HG02852 (cell line): ENCODE measurements around the gene HES4.
"Not testable (repeated sequence)": the region's sequence is repeated elsewhere in the genome, so short reads cannot be mapped to it uniquely, and the experiment has no call there.

Source experiments
- ATAC-seq: cut with Tn5 transposase; IDR thresholded peaks from one replicate; pipeline ENCODE4 v1.9.1; 2021; ENCODE audit warnings: mild to moderate bottlenecking, moderate library complexity; ENCODE audit not compliant: unreplicated experiment

Gene HES4

DNA sequence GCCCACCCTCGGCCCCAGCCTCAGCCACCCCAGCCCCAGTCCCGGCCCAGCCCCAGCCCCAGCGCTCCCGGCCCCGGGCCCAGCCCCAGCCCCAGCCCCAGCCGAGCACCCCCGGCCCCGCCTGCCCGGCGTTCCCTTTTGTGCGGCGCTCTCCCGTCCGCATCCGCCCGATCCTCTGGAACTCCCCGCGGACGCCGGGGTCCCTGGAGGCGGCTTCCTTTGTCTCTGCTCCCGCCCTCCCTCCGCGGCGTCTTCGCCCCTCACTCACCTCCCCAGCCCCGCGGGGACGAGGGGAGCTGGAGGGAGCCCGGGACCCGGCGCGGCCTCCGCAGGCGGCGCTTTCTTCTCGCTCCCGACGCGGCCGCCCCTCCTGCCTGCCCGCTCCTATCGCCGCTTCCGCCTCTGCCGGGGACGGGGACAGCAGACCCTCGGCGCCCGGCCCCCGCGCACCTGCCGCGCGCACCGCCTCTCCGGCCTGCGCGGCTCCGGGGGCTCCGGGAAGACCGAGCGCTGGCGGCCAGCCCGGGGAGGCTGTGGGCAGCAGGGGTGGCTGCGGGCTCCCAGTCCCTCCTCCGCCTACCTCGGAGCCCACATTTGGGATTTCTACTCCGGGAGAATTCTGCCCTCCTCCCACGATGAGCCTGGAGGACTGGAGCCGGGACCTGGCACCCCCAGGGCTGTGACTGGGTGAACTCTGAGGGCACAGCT lies 34.0 kb upstream of the HES4 start:
- ATAC-seq: no peak

DNA sequence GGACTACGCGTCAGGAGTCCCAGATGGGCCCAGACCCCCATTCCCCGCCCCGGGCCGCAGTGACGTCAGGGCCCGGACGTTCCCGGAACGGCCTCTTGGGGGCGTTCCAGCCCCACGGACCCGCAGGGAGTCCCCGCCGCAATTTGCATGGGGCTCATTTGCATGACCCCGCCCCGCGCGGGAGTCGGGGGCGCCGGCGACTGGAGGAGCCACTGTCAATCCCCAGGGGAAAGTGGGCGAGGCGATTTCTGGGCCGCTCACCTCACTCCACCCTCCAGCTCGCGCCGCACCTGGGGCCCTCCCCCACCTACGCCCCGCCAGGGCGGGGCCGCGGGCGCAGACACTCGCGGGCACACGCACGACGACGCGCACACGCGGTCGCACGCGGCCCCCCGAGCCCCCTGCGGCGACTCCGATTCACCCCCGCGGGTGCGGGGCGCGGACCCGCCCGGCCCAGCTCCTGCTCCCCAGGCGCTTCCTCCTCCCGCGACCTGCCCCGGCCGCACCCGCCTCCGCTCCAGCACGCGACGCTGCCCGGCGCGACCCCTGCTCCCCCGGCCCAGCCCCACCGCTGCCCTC lies 33.2 kb upstream of the HES4 start:
- peak; percentile 73 for ATAC-seq

DNA sequence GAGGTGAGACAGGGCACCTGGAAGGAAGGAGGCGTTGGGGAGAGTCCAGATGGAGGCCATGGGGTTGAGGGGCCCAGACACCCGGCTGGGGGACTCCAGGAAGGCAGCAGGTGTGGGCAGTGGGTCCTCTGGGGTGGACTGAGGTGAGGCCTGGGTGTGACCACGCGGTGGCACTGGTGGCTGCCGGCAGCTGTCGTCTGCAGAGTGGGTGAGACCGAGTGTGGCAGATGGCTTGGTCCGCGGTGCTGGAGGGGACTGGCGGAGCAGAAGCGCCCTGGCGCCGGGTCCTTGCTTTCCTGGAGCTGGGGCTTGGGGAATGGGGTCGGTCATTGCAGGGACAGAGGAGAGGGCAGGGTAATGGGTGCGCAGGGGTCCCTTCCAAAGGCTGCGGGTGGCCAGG lies 32.5 kb upstream of the HES4 start:
- peak; percentile 8 for ATAC-seq

DNA sequence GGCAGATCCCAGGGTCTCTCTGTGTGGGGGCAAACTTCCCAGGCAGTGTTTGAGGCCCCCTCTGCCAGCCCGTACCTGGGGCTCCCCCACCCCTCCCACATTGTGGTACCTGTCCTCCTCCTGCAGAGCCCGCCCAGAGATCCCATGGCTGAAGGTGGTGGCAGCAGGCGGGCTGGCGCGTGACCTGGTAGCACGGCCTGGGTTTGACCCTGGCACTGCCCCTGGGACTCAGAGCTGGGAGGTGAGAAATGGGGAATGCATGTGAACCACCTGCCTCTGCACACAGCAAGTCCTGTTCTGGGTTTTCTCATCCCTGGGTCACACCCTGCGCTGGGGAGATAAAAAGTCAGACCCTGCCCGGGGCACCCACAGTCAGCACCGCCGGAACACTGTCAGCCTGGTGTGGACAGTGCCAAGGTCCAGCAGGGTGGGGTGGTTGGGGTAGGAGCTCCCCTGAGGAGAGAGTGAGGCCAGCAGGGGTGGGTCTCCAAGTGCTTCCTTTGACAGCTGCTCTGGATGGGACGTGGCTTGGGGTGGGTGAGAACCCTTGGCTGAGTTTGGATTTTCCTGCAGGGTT lies 31.9 kb upstream of the HES4 start:
- no peak for ATAC-seq

DNA sequence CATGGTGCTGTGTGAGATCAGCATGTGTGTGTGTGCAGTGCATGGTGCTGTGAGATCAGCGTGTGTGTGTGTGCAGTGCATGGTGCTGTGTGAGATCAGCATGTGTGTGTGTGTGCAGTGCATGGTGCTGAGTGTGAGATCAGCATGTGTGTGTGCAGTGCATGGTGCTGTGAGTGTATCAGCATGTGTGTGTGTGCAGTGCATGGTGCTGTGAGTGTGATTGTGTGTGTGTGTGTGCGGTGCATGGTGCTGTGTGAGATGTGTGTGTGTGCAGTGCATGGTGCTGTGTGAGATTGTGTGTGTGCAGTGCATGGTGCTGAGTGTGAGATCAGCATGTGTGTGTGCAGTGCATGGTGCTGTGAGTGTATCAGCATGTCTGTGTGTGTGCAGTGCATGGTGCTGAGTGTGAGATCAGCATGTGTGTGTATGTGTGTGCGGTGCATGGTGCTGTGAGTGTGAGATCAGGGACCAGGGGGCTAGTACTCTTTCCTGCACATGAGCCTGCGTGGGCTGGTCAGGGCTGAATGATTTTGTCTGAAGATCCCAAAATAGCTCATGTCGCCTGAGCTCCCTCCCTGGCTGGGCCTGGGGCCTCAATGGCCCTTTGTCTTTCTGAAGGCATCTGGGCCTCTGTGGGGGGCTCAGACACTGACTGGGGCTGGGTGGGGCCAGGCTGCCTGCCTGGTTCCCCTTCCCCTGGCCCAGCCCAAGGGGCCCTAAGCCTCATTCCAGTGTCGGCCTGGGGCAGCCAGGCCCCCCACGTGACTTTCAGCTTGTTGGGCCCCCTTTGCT lies 31.2 kb upstream of the HES4 start:
- ATAC-seq: not testable (repeated sequence)

DNA sequence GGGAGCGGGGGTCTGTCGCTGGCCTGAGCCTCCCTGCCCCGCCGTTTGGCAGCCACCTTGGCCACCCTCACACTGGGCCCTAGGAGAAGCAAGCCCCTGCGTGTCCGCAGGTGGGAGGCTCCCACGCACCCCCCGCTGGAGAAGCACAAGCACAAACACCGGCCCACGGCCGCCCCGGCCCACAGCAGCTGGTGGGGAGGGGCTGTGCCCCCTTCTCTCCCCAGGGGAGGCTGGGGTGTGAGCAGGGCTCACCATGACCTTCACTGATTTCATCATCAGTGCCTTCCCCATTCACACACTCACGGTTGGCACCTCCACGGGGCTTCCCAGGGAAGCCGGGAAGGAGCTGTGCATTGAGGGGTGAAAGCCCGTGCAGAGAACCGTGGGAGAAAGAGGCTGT lies 27.9 kb upstream of the HES4 start:
- ATAC-seq: no peak

DNA sequence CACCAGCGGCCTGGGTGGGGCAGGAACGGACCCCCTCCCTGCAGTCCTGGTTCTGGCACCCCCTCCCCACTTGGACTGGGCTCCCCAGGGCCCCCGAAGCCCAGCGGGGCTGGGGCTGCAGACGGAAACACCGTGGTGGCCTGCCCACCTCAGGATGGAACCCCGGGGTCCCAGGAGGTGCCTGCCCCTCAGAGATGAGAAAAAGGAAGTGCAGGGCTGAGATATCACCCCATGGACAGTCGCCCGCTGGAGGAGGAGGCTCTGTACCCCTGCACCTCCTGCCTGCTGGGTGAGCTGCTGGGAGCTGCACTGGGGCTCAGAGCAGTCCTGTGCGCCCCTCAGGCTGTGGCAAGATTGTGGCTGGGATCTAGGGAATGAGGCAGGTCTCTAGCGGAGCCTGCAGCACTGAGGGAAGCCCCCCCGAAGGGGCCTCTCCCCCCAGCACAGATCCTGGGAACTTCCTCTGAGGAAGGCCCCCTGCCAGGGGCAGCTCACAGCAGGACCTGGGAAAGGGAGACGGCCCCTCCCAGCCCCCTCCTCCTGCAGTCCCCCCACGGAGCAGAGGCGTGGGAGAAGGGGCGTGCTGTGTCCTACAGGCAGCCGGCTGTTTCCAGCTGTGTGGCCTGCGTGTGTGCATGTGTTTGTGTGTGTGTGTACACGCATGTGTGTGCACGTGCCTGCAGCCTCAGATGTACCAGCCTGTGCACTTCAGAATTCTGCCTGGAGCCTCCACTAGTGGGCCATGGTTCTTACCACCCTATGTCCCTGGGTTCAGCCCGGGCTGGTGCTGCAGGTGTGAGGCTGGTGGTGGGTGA lies 26.9 kb upstream of the HES4 start:
- no peak for ATAC-seq

DNA sequence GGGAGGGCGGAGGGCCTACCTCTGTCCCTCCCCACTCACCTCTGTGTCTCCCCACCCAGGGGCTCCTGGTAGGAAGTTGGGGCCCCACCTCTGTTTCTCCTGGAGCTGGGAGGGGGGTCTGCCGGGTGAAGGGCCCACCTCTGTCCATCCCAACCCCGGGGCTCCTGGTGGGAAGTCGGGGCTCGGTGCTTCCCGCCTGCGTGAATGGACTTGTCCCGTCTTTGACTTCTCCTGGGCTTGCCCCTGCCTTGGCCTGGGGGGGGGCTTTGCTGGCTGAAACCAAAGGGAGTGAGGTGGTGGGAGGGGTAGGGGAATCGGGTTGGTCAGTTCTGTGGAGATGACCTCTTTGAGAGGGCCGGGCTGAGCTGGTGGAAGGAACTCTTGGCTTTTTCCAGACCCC lies 25.8 kb upstream of the HES4 start:
- no peak for ATAC-seq

DNA sequence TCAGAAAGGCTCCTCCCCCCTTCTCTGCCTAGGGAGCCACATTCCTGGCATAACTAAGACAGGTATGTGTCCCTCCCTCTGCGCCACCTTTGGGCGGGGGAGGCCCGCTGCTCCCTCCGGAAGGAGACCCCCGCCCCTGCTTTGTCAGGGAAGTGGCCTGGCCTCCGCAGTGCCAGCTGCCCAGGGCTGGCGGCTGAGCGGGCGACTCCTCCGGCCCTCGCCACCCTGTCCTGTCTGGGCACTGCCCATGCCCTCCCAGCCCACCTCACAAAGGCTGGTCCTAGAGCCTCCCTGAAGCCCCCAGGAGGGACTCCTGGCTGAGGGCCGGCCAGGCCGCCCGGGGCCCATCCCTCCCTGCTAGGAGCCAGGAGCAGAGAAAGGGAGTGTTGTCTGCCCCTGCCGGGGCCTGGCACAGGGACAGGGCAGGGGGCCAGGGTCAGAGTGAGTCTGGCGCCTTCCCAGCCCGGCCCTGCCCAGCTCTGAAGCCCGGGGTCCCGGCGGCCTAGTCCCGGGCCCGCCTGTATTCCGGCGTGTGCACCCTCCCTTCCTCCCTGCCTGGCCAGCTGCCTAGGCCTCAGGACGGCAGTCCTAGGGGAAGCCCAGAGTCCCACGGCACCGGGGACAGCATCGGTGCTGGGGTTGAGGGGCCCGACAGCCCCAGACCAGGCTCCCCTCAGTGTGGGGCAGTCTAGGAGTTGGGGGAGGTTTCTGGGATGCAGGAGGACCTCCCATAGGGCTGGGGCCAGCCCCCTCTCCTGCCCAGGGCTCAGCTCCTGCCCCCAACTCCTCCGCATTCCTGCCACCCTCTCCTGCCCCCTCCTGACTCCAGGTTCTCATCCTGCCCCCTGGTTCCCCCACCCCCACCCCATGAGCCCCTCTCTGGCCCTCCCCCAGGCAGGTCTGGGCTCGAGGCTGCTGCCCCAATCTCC lies 25.1 kb upstream of the HES4 start:
- no peak for ATAC-seq

DNA sequence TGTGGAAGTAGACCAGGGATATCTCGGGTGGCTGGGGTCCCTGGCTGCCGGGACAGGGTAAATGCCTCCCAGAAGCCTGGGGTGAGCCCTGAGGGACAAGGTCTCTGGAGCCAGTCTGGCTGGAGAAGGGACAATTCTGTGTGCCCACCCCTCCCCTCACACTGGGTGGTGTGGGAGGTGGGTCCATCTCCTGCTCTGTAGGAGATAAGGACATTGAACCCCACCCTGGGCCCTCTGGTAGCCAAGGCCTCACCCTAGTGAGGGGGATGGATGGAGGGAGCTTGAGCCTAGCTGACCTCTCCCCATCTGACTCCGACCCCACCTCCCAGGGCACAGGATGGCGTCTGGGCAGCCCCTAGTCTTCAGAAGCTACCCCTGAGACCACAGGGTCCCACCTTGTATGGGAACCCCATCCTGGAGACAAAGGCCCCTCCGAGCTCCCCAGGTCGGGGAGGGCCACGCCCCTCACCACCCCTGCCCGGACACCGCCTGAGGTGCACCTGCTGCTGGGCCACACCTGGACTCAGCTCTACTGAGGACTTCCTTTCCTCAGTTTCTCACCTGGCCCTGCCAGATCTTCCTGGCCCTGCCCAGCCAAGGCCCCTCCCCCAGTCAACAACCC lies 24.4 kb upstream of the HES4 start:
- ATAC-seq: no peak

DNA sequence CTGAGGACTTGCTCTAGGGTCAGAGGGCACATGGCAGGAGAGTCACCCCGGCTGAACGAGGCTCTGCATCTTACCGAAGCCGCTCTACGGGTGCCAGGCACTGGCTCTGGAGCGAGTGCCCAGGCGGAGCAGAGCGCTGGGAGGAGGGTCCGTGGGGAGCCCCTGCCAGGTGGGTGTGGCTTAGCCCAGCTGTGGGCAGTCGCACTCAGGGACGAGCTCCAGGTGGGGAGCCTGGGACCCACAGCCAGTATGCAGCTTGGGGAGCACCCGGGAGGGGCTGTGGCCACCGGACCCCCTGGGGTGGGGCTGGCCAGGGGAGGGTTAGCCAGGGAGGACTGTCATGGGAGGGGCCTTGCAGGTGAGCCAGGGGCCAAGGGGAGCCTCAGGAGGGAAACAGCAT lies 23.8 kb upstream of the HES4 start:
- no peak for ATAC-seq

DNA sequence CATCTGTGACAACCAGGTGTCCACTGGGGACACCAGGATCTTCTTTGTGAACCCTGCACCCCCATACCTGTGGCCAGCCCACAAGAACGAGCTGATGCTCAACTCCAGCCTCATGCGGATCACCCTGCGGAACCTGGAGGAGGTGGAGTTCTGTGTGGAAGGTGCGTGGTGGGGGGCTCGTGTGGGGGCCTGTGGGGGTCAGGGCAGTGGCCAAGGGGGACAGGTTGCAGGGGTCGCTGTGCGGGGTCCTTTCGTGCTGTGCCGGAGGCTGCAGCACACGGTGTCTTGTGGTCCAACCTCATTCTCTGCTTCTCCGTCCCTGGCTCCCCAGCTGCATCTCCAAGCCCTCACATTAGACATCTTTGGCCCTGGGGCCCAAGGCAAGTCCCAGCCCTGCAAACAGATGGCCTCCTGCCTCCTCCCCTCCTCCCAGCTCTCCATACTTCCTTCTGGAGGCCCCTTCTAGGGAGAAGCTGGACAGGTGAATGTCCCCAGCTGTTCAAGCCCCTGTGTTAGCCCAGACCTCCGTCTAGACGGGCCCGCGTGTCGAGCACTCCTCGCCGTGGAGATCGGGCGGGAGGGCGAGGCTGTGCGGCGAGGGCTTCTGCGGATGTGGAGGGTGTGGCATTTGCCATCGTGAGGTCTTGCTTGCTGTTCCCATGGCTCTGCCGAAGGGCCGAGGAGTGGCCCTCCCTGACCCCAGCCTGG lies 22.6 kb upstream of the HES4 start:
- no peak for ATAC-seq

DNA sequence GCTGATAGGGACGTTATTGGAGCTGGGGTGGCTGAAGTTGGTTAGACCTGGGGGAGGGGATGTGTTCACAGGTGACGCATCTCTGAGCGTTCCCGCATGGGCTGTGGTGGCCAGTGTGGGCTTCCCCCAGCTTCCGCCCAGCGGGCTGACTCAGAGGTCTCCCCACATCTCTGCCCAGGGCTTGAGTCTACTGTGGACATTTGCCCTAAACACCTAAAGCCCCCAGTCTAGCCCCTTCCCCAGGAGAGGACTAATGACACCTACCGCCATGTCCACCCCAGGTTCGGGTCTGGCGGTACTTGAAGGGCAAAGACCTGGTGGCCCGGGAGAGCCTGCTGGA lies 22.0 kb upstream of the HES4 start:
- no peak for ATAC-seq

DNA sequence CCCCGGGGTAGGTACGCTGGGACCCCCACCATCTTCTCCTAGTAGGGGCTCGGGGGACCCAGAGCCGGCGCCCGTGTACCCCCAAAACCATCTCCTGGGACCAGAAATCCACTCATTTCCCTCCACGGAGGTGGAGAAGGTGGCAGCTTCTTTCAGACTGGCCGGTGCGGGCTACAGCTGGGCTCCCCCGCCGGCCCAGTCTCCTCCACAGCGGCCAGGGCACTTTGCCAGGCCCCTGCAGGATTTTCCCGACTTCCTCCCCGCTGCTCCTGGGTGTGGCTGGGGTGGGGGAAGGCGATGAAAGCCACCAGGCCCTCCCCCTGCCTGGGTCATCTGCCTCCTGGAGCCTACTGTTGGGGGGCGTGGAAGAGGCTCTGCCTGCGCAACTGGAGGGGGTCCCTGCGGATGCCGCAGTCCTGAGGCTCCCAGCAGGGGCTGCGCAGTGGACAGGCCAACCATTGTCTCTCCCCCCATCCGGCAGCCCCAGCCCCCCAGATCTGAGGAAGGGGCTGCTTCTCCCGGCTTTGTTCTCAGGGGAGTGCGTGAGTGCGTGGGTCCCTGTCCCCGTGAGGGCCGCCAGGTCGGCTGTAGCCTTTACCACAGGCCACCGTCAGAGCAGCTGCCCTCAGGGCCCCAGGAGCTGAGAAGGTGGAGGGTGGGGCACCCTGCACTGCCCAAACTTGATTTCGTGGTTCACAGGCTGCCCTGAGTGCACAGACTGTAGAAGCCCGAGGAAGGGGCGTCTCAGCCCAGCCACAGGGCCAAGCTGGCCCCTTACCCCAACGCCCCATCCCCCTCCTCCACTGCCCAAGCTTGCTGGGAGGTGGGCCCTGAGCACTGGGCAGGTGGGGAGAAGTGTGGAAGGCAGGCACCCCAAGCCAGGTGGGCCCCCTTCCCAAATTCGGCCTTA lies 21.4 kb upstream of the HES4 start:
- no peak for ATAC-seq

DNA sequence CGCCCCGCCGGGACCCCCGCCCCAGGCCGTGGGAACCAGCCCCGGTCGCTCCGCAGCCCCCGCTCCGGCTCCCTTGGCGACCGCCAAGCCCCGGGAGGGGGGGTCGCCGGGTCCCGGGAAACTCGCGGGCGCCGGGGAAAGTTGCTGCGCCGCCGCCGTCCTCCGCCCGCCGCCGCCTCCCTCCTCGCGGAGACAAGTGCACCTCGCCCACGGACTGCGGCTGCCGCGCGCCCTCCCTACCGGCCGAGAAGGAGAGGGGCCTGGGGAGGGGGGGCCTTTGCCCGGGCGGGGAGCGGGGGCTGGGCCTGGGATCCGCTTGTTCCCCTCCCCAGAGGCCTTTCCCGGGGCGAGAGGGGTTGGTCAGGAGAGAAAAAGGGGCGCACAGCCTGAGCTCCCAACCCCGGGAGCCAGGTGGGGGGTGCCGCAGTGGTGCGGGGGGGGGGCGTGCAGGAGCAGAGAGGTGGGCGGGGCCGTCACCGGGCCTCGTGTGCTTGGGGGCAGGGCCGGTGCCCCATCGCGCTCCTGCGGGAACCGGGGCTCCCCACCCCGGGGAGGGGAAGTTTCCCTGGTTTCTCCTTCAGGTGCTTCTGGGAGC lies 20.6 kb upstream of the HES4 start:
- ATAC-seq: no peak

DNA sequence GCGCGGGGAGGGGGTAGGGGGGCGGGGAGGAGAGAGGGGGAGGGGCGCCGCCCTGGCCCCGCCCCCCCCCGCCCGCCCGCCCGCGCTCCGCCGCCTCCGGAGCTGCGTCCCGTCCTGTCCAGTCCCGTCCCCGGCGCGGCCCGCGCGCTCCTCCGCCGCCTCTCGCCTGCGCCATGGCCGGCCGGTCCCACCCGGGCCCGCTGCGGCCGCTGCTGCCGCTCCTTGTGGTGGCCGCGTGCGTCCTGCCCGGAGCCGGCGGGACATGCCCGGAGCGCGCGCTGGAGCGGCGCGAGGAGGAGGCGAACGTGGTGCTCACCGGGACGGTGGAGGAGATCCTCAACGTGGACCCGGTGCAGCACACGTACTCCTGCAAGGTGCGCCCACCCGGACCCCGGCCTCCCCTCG lies 20.1 kb upstream of the HES4 start, which contains the start of gene AGRN:
Gene AGRN, plus strand, starts transcription at position 121 of the 405 bp plus-strand sequence. Its CDS starts 53 bp downstream, at position 174.
- ATAC-seq: peak; percentile 25
